GM23248 (cell line): Measurements from ENCODE around the gene COL21A1. TPM values are rescaled to one million over a fixed set of nuclear protein-coding genes. Genes with fewer than 3 reads are reported as not detected.

Experiments
- DNase-seq: peaks from one replicate; pipeline ENCODE4 v3.0.0-alpha.2; 2015
- H2AFZ ChIP-seq: fragments of 200-600 bp; sonication (generic); 2 replicates; pipeline ENCODE4 v1.6.1; 2016; ENCODE audit warnings: antibody characterized with exemption
- H3F3A ChIP-seq: fragments of 200-600 bp; sonication (generic); 2 replicates; pipeline ENCODE4 v1.6.1; 2016; ENCODE audit warnings: mild to moderate bottlenecking, antibody characterized with exemption, mixed run types; ENCODE audit not compliant: insufficient read depth
- H3K27ac ChIP-seq: fragments of 200-600 bp; sonication (generic); 2 replicates; pipeline ENCODE4 v1.5.1; 2016; ENCODE audit warnings: mild to moderate bottlenecking
- H3K27me3 ChIP-seq: fragments of 200-600 bp; sonication (generic); replicated peaks from 2 replicates; pipeline ENCODE4 v1.6.1; 2016; ENCODE audit warnings: mild to moderate bottlenecking; ENCODE audit not compliant: insufficient read depth
- H3K36me3 ChIP-seq: fragments of 200-600 bp; sonication (generic); 2 replicates; pipeline ENCODE4 v1.6.1; 2016; ENCODE audit warnings: low read depth, mild to moderate bottlenecking
- H3K4me1 ChIP-seq: fragments of 200-600 bp; sonication (generic); 2 replicates; pipeline ENCODE4 v1.6.1; 2016; ENCODE audit warnings: mild to moderate bottlenecking; ENCODE audit not compliant: insufficient read depth
- H3K4me2 ChIP-seq: fragments of 200-600 bp; sonication (generic); one replicate; pipeline ENCODE4 v1.6.1; 2016; ENCODE audit warnings: mild to moderate bottlenecking; ENCODE audit not compliant: unreplicated experiment
- H3K4me3 ChIP-seq: fragments of 200-600 bp; sonication (generic); 2 replicates; pipeline ENCODE4 v1.5.1; 2016; ENCODE audit warnings: mild to moderate bottlenecking
- H3K79me2 ChIP-seq: fragments of 200-600 bp; sonication (generic); 2 replicates; pipeline ENCODE4 v1.6.1; 2016; ENCODE audit warnings: mild to moderate bottlenecking; ENCODE audit not compliant: insufficient read depth
- H3K9ac ChIP-seq: fragments of 200-600 bp; sonication (generic); 2 replicates; pipeline ENCODE4 v1.6.1; 2016; ENCODE audit warnings: mild to moderate bottlenecking
- H3K9me2 ChIP-seq: fragments of 200-600 bp; sonication (generic); 2 replicates; pipeline ENCODE4 v1.6.1; 2016; ENCODE audit warnings: mixed run types, mild to moderate bottlenecking, moderate library complexity; ENCODE audit not compliant: insufficient read depth
- H3K9me3 ChIP-seq: fragments of 200-600 bp; sonication (generic); one replicate; pipeline ENCODE4 v1.6.1; 2017; ENCODE audit warnings: low read depth
- H4K20me1 ChIP-seq: fragments of 200-600 bp; sonication (generic); 2 replicates; pipeline ENCODE4 v1.6.0; 2016; ENCODE audit not compliant: insufficient read depth
- EZH2 ChIP-seq: fragments of 200-600 bp; sonication (generic); IDR thresholded peaks from 2 replicates; pipeline ENCODE4 v1.6.1; 2018; ENCODE audit warnings: antibody characterized with exemption, mild to moderate bottlenecking; ENCODE audit not compliant: insufficient read depth, poor library complexity, severe bottlenecking
- EZH2phosphoT487 ChIP-seq: fragments of 200-600 bp; sonication (generic); IDR thresholded peaks from 2 replicates; pipeline ENCODE4 v1.6.1; 2018; ENCODE audit warnings: antibody characterized with exemption, moderate library complexity, mild to moderate bottlenecking, low read depth; ENCODE audit not compliant: insufficient read depth
- WGBS, 2 experiments: methylation state at CpG; one replicate each; pipeline ENCODE4 v1.1.6; 2015 to 2017; ENCODE audit warnings: low lambda C conversion rate in 2 of 2, low coverage in 1 of 2; ENCODE audit errors: missing lambda C conversion rate in 2 of 2; 5-methylcytosine and 5-hydroxymethylcytosine counted together
- in situ Hi-C: fragments of 300-500 bp; cut with MboI; formaldehyde crosslinking; loops from 2 replicates; pipeline ENCODE4 v1.15.0; 2020
- polyA plus RNA-seq: library from polyadenylated mRNA; unstranded; fragments of >200 nt; fragmentation: Nextera tagmentation; extraction: Ambion mirVana; gene quantifications from 2 replicates; pipeline ENCODE4 v1.2.1, GENCODE V29; 2016
- total RNA-seq: library from RNA; depleted of rRNA; stranded (reverse); fragments of >200 nt; shearing (Covaris generic); gene quantifications from 2 replicates; pipeline ENCODE4 v1.2.3, GENCODE V29; 2014

Gene COL21A1
- total and polyA plus RNA-seq, 2 experiments from 2014 or later: 0.11 TPM; not detected in 1

DNA sequence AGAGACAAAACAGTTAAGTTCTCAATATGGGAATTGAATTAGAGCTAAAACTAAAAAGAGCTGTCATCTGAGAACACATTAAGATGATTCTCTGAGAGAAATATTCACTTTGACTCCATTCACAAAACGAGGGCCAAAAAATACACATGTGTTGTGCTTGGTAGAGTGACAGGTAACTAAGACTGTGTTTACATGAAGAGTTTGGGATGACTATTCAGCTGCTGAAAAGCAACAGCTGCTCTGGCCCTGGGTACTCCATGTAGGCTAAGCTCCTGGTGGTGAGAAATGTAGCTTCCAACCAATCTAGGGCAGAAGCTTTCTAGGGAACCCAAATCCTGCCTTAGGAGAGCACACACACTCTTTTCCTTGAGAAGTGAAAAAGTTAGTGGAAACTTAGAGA, 184.5 kb downstream of the COL21A1 start:
- no peaks in the 10 kb centered on the region for H3K27me3 ChIP-seq
- no peak overlapping the region for H3K4me2 ChIP-seq
- H3K4me3 ChIP-seq: no peak overlapping the region
- 22 to 23% methylated on average over 1 of the region's 1 CpG for WGBS, 2 experiments
- TF ChIP-seq EZH2phosphoT487 (no peak), EZH2 (no peak)
- H2AFZ ChIP-seq: no peak overlapping the region
- H3K27ac ChIP-seq: no peak overlapping the region
- no peaks in the 10 kb centered on the region for H3K9me2 ChIP-seq
- H3K4me1 ChIP-seq: no peaks in the 10 kb centered on the region
- no peaks in the 10 kb centered on the region for H4K20me1 ChIP-seq
- H3F3A ChIP-seq: no peaks in the 10 kb centered on the region
- H3K9me3 ChIP-seq: no peaks in the 10 kb centered on the region
- in situ Hi-C loops: no loop called here
- H3K36me3 ChIP-seq: no peaks in the 10 kb centered on the region
- DNase-seq: no peak
- no peak overlapping the region for H3K9ac ChIP-seq
- H3K79me2 ChIP-seq: no peaks in the 10 kb centered on the region

DNA sequence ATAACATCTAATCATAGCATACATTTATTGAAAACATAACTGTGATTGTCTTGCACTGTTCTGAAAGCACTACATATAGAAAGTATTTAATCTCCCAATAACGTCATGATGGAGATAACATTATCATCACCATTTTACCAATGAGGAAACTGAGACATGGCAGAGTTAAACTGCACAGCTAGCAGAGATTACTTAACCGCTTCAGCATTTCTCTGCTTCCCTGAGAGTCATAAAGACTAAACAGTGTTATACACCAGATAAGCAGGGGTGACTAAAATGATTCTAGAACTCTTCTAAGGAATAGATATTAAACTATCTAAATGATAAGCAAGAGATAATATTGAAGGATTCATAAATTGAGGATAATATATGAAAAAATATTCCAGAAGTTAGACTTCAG, 188.7 kb downstream of the COL21A1 start:
- Histone ChIP-seq H3K36me3 (no peaks in the 10 kb centered on the region), H3K9me3 (no peaks in the 10 kb centered on the region), H3K9ac (no peak overlapping the region), H3K4me2 (no peak overlapping the region), H3K4me1 (no peaks in the 10 kb centered on the region), H3K9me2 (no peaks in the 10 kb centered on the region), H4K20me1 (no peaks in the 10 kb centered on the region), H3K79me2 (no peaks in the 10 kb centered on the region), H3K4me3 (no peak overlapping the region), H3K27ac (no peak overlapping the region), H3K27me3 (no peaks in the 10 kb centered on the region), H2AFZ (no peak overlapping the region), H3F3A (no peaks in the 10 kb centered on the region)
- 52 to 57% methylated on average over 2 of the region's 2 CpGs for WGBS, 2 experiments
- in situ Hi-C loops: no loop called here
- TF ChIP-seq EZH2 (no peak), EZH2phosphoT487 (no peak)
- DNase-seq: no peak

DNA sequence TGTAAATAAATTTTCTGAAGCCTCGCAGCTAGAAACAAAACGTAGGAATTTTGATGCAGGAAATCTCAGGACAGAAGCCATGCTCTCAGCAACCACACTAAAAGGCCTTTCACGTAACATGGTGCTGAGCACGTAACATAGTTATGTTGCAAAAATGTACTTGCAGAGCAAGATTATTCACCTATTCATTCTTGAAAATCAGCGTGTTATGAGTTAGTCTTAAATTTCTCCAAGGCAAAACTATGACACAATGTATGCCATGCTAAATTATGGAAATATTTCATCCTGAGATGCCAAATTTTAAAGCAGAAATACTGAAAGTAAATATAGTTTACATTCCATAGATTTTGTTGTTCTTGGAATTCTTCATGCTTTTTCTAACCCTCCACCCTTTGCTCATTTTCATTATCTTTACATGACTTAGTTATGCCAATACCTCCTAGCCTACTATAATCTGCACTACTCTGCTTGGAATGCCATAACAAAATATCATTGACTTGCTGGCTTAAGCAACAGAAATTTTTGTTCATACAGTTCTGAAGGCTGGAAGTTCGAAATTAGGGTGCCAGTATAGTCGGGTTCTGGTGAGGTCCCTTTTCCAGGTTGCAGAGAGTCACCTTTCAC, 192.2 kb downstream of the COL21A1 start:
- no peaks in the 10 kb centered on the region for H3K9me2 ChIP-seq
- H3K4me3 ChIP-seq: no peak overlapping the region
- in situ Hi-C loops: no loop called here
- H3K4me1 ChIP-seq: no peaks in the 10 kb centered on the region
- H3F3A ChIP-seq: no peaks in the 10 kb centered on the region
- H3K27ac ChIP-seq: no peak overlapping the region
- no peaks in the 10 kb centered on the region for H3K9me3 ChIP-seq
- no peak overlapping the region for H3K4me2 ChIP-seq
- H3K36me3 ChIP-seq: no peaks in the 10 kb centered on the region
- TF ChIP-seq EZH2phosphoT487: no peak
- no peak for TF ChIP-seq EZH2
- no peaks in the 10 kb centered on the region for H3K79me2 ChIP-seq
- H4K20me1 ChIP-seq: no peaks in the 10 kb centered on the region
- H3K9ac ChIP-seq: no peak overlapping the region
- DNase-seq: no peak
- WGBS, 2 experiments: 89 to 90% methylated on average over 7 of the region's 7 CpGs
- H2AFZ ChIP-seq: no peak overlapping the region
- H3K27me3 ChIP-seq: no peaks in the 10 kb centered on the region

GRCh38 chr6:56051202-56051598, 196.2 kb downstream of the COL21A1 start:
- no peak for TF ChIP-seq EZH2
- no peak for TF ChIP-seq EZH2phosphoT487
- Histone ChIP-seq H3K4me1 (0 out of 2 replicates have a peak, but pooled peaks cover 5% of the 10 kb centered on the region), H4K20me1 (no peaks in the 10 kb centered on the region), H3K4me2 (no peak overlapping the region), H3K9ac (no peak overlapping the region), H3K27me3 (no peaks in the 10 kb centered on the region), H3K36me3 (no peaks in the 10 kb centered on the region), H3K27ac (no peak overlapping the region), H3K4me3 (no peak overlapping the region), H3K9me3 (no peaks in the 10 kb centered on the region), H3K79me2 (no peaks in the 10 kb centered on the region), H2AFZ (no peak overlapping the region), H3K9me2 (no peaks in the 10 kb centered on the region), H3F3A (no peaks in the 10 kb centered on the region)
- no peak for DNase-seq
- in situ Hi-C loops: no loop called here
